Natural killer cell (primary cell): Measurements from ENCODE around the gene CERKL. TPM values are rescaled to one million over a fixed set of nuclear protein-coding genes. Genes with fewer than 3 reads are reported as not detected.

Experiments used
- ATAC-seq, 3 donors: fragments of 150-1000 bp in 2 of 3; fragments of 200-7000 bp in 1 of 3; cut with Tn5 transposase; 1 replicate in 1 of 3; 2 replicates in 2 of 3; pipeline ENCODE4 v1.10.0; 2021; ENCODE audit warnings: mild to moderate bottlenecking in 2 of 3, moderate library complexity in 2 of 3
- DNase-seq, 2 donors: peaks; one replicate each; pipeline versions ENCODE4 v3.0.0 to v3.0.0-alpha.2; 2013 to 2021; ENCODE audit warnings: mixed read lengths in 1 of 2
- H3K27ac ChIP-seq: one replicate; pipeline ENCODE4 v1.5.1; 2013; ENCODE audit warnings: mild to moderate bottlenecking, low read length
- H3K27me3 ChIP-seq: one replicate; pipeline ENCODE4 v1.6.1; 2013; ENCODE audit warnings: low read length; ENCODE audit not compliant: control insufficient read depth, insufficient read depth
- H3K36me3 ChIP-seq: one replicate; pipeline ENCODE4 v1.6.1; 2013; ENCODE audit warnings: low read length; ENCODE audit not compliant: control insufficient read depth, insufficient read depth
- H3K4me1 ChIP-seq: one replicate; pipeline ENCODE4 v1.6.1; 2013; ENCODE audit warnings: low read length; ENCODE audit not compliant: control insufficient read depth, insufficient read depth
- H3K4me3 ChIP-seq: one replicate; pipeline ENCODE4 v1.5.1; 2013; ENCODE audit warnings: low read length
- H3K9me3 ChIP-seq: one replicate; pipeline ENCODE4 v1.6.1; 2013; ENCODE audit warnings: low read length; ENCODE audit not compliant: control insufficient read depth, insufficient read depth
- H3K27ac Mint-ChIP-seq, 2 donors: one replicate each; pipeline ENCODE4 v1.8.0; 2022; ENCODE audit warnings: mild to moderate bottlenecking in 2 of 2, mixed read lengths in 2 of 2, moderate library complexity in 1 of 2
- H3K27me3 Mint-ChIP-seq, 2 donors: one replicate each; pipeline ENCODE4 v1.8.0; 2022; ENCODE audit warnings: low read depth in 2 of 2, mixed read lengths in 2 of 2
- H3K36me3 Mint-ChIP-seq: one replicate; pipeline ENCODE4 v1.8.0; 2022; ENCODE audit warnings: mixed read lengths
- H3K4me1 Mint-ChIP-seq, 2 donors: one replicate each; pipeline ENCODE4 v1.8.0; 2022; ENCODE audit warnings: mixed read lengths in 2 of 2
- H3K4me3 Mint-ChIP-seq: one replicate; pipeline ENCODE4 v1.8.0; 2022; ENCODE audit warnings: mild to moderate bottlenecking, moderate library complexity, mixed read lengths
- H3K9me3 Mint-ChIP-seq, 2 donors: one replicate each; pipeline ENCODE4 v1.8.0; 2022; ENCODE audit warnings: mixed read lengths in 2 of 2
- WGBS: methylation state at CpG from one replicate; pipeline ENCODE4 v1.1.7; 2013; ENCODE audit warnings: missing lambda C conversion rate; ENCODE audit not compliant: insufficient coverage; 5-methylcytosine and 5-hydroxymethylcytosine counted together
- intact Hi-C: fragments of 100-400 bp; cut with micrococcal nuclease; formaldehyde crosslinking; loops from one replicate; pipeline ENCODE4 v1.14.2; 2022
- total RNA-seq, 4 donors: library from RNA; stranded (reverse); fragments of 120-200 nt in 1 of 4; gene quantifications; one replicate each; pipeline versions ENCODE4 v1.2.3 to v1.2.4, GENCODE V29; 2013 to 2022
- TF ChIP-seq, protein P1 (sequence below): fragments of 200-600 bp; IDR thresholded peaks from one replicate; pipeline ENCODE4 v1.8.0; 2022; ENCODE audit warnings: antibody characterized with exemption

CERKL gene
- total RNA-seq, 3 donors from 2014 or later (not counting 1 experiment from before 2014, with no cell fraction given), result not detected

DNA sequence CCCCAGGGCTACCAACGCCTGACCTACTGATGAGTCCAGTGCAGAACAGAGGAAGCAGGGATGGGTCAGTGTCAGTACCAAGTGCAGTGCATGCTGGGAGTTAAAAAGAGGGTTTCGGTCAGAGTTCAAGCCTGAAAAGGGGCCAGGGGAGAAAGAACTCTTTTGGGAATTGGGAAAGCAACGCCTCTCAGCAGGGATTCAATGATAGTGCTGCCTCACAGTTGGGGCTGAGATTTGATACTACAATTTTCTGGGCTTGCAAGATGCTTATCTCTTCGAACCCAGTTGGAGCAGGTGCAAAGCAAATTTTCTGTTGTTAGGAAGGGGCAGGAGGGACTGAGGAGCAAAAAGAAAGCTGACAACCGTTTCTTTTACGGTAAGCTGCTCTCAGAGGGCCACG lies 82.6 kb downstream of the CERKL start:
- no peak overlapping the region for H3K4me3 ChIP-seq
- no peaks in the 10 kb centered on the region for H3K4me1 Mint-ChIP-seq
- intact Hi-C loops, result no loop called here
- no peaks in the 10 kb centered on the region for H3K9me3 ChIP-seq
- H3K36me3 ChIP-seq, result no peaks in the 10 kb centered on the region
- DNase-seq, result no peak
- H3K4me3 Mint-ChIP-seq, result no peak overlapping the region
- TF ChIP-seq, protein P1, sequence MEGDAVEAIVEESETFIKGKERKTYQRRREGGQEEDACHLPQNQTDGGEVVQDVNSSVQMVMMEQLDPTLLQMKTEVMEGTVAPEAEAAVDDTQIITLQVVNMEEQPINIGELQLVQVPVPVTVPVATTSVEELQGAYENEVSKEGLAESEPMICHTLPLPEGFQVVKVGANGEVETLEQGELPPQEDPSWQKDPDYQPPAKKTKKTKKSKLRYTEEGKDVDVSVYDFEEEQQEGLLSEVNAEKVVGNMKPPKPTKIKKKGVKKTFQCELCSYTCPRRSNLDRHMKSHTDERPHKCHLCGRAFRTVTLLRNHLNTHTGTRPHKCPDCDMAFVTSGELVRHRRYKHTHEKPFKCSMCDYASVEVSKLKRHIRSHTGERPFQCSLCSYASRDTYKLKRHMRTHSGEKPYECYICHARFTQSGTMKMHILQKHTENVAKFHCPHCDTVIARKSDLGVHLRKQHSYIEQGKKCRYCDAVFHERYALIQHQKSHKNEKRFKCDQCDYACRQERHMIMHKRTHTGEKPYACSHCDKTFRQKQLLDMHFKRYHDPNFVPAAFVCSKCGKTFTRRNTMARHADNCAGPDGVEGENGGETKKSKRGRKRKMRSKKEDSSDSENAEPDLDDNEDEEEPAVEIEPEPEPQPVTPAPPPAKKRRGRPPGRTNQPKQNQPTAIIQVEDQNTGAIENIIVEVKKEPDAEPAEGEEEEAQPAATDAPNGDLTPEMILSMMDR, result no peak
- H3K27me3 Mint-ChIP-seq, result peaks cover 7 to 20% of the 10 kb centered on the region in 2 donors
- no peaks in the 10 kb centered on the region for H3K36me3 Mint-ChIP-seq
- H3K4me1 ChIP-seq, result no peaks in the 10 kb centered on the region
- H3K27ac ChIP-seq, result no peak overlapping the region
- peaks cover 2% of the 10 kb centered on the region for H3K27me3 ChIP-seq
- H3K9me3 Mint-ChIP-seq, result no peaks in the 10 kb centered on the region
- no peak overlapping the region for H3K27ac Mint-ChIP-seq
- ATAC-seq, result no peak
- WGBS, result 90% methylated on average over 6 of the region's 7 CpGs

GRCh38 chr2:181573140-181573736 lies 83.7 kb downstream of the CERKL start:
- Histone ChIP-seq H3K4me1 (no peaks in the 10 kb centered on the region), H3K4me3 (no peak overlapping the region), H3K36me3 (no peaks in the 10 kb centered on the region), H3K9me3 (no peaks in the 10 kb centered on the region), H3K27me3 (peaks cover 2% of the 10 kb centered on the region), H3K27ac (no peak overlapping the region)
- ATAC-seq, result no peak
- Mint-ChIP-seq H3K27ac (no peak overlapping the region), H3K36me3 (no peaks in the 10 kb centered on the region), H3K4me1 (no peaks in the 10 kb centered on the region), H3K4me3 (no peak overlapping the region), H3K27me3 (peaks cover 7 to 20% of the 10 kb centered on the region in 2 donors), H3K9me3 (no peaks in the 10 kb centered on the region)
- intact Hi-C loops, result no loop called here
- peak in 1 of 2 donors; percentile 26 for DNase-seq
- TF ChIP-seq, protein P1, result no peak
- WGBS, result 7% methylated on average over 1 of the region's 4 CpGs

GRCh38 chr2:181570833-181571661 lies 85.9 kb downstream of the CERKL start:
- H3K27me3 Mint-ChIP-seq, result peaks cover 7 to 20% of the 10 kb centered on the region in 2 donors
- H3K4me3 Mint-ChIP-seq, result no peak overlapping the region
- Histone ChIP-seq H3K27ac (no peak overlapping the region), H3K9me3 (no peaks in the 10 kb centered on the region), H3K4me3 (no peak overlapping the region), H3K4me1 (no peaks in the 10 kb centered on the region), H3K36me3 (no peaks in the 10 kb centered on the region), H3K27me3 (peaks cover 2% of the 10 kb centered on the region)
- no peaks in the 10 kb centered on the region for H3K4me1 Mint-ChIP-seq
- no peaks in the 10 kb centered on the region for H3K9me3 Mint-ChIP-seq
- DNase-seq, result peak in 1 of 2 donors; percentile 11
- TF ChIP-seq, protein P1, result peak; percentile 13
- no peak overlapping the region for H3K27ac Mint-ChIP-seq
- no peak for ATAC-seq
- 80% methylated on average over 1 of the region's 4 CpGs for WGBS
- intact Hi-C loops, result no loop called here
- H3K36me3 Mint-ChIP-seq, result no peaks in the 10 kb centered on the region
